Rectal smooth muscle tissue (tissue), 1 donor: ENCODE results near the gene PLPPR3.
"Not testable (repeated sequence)": the region's sequence is repeated elsewhere in the genome, so short reads cannot be mapped to it uniquely, and the experiment has no call there.

ENCODE experiments used
- H3K27ac ChIP-seq: one replicate; pipeline ENCODE4 v1.7.0; 2013; ENCODE audit warnings: low read depth, low read length, inconsistent platforms
- H3K27me3 ChIP-seq: one replicate; pipeline ENCODE4 v1.7.0; 2013; ENCODE audit warnings: low read length; ENCODE audit not compliant: control insufficient read depth, insufficient read depth
- H3K36me3 ChIP-seq: one replicate; pipeline ENCODE4 v1.7.0; 2013; ENCODE audit warnings: low read length; ENCODE audit not compliant: control insufficient read depth, insufficient read depth
- H3K4me1 ChIP-seq: one replicate; pipeline ENCODE4 v1.7.0; 2013; ENCODE audit warnings: low read length; ENCODE audit not compliant: control insufficient read depth, insufficient read depth
- H3K4me3 ChIP-seq: one replicate; pipeline ENCODE4 v1.7.0; 2013; ENCODE audit warnings: low read length
- H3K9ac ChIP-seq: one replicate; pipeline ENCODE4 v1.7.0; 2013; ENCODE audit warnings: low read length

PLPPR3 gene

GRCh38 chr19:831407-832369 is 9.9 kb upstream of the PLPPR3 start:
- peaks cover 17% of the 10 kb centered on the region for H3K27me3 ChIP-seq
- H3K27ac ChIP-seq: no peak overlapping the region
- H3K9ac ChIP-seq: no peak overlapping the region
- H3K4me1 ChIP-seq: no peaks in the 10 kb centered on the region
- no peaks in the 10 kb centered on the region for H3K36me3 ChIP-seq
- no peak overlapping the region for H3K4me3 ChIP-seq

GRCh38 chr19:829129-829758 is 7.5 kb upstream of the PLPPR3 start:
- Histone ChIP-seq H3K27me3 (peaks cover 11% of the 10 kb centered on the region), H3K36me3 (no peaks in the 10 kb centered on the region), H3K4me3 (no peak overlapping the region), H3K27ac (no peak overlapping the region), H3K4me1 (no peaks in the 10 kb centered on the region), H3K9ac (no peak overlapping the region)

- Histone ChIP-seq H3K27me3 (peaks cover 17% of the 10 kb centered on the region), H3K4me3 (no peak within 1 kb of the TSS), H3K4me1 (no peaks in the 10 kb centered on the region), H3K9ac (no peak within 1 kb of the TSS), H3K27ac (no peak within 1 kb of the TSS), H3K36me3 (no peaks in the 10 kb centered on the region)
Observed at GRCh38 chr19:827710-828321, 6.1 kb upstream of the PLPPR3 start, which contains the start of gene AZU1. TSS of gene AZU1 (plus strand) at chr19:827837. CDS start at chr19:827847, 10 bp downstream.

GRCh38 chr19:827314-827709 is 5.6 kb upstream of the PLPPR3 start:
- Histone ChIP-seq H3K4me3 (no peak overlapping the region), H3K36me3 (no peaks in the 10 kb centered on the region), H3K27ac (no peak overlapping the region), H3K9ac (no peak overlapping the region), H3K4me1 (no peaks in the 10 kb centered on the region), H3K27me3 (peaks cover 17% of the 10 kb centered on the region)

- H3K36me3 ChIP-seq: no peaks in the 10 kb centered on the region
- H3K4me1 ChIP-seq: no peaks in the 10 kb centered on the region
- no peak overlapping the region for H3K27ac ChIP-seq
- no peak overlapping the region for H3K9ac ChIP-seq
- H3K4me3 ChIP-seq: no peak overlapping the region
- peaks cover 9% of the 10 kb centered on the region for H3K27me3 ChIP-seq
Observed at GRCh38 chr19:825897-826644, 4.3 kb upstream of the PLPPR3 start.

GRCh38 chr19:824885-825284 is 3.1 kb upstream of the PLPPR3 start:
- no peak overlapping the region for H3K9ac ChIP-seq
- H3K36me3 ChIP-seq: no peaks in the 10 kb centered on the region
- H3K27me3 ChIP-seq: peaks cover 9% of the 10 kb centered on the region
- no peak overlapping the region for H3K27ac ChIP-seq
- no peak overlapping the region for H3K4me3 ChIP-seq
- H3K4me1 ChIP-seq: no peaks in the 10 kb centered on the region

- Histone ChIP-seq H3K4me1 (no peaks in the 10 kb centered on the region), H3K36me3 (no peaks in the 10 kb centered on the region), H3K27me3 (peaks cover 6% of the 10 kb centered on the region), H3K4me3 (no peak overlapping the region), H3K27ac (no peak overlapping the region), H3K9ac (no peak overlapping the region)
Observed at GRCh38 chr19:823565-824121, 1.9 kb upstream of the PLPPR3 start.

GRCh38 chr19:821231-821824 is 427 bp downstream of the PLPPR3 start:
- H3K4me1 ChIP-seq: no peaks in the 10 kb centered on the region
- H3K36me3 ChIP-seq: no peaks in the 10 kb centered on the region
- H3K9ac ChIP-seq: no peak overlapping the region
- no peak overlapping the region for H3K27ac ChIP-seq
- peaks cover 6% of the 10 kb centered on the region for H3K27me3 ChIP-seq
- no peak overlapping the region for H3K4me3 ChIP-seq

- H3K36me3 ChIP-seq, H3K9ac ChIP-seq, H3K4me1 ChIP-seq, H3K27ac ChIP-seq, H3K27me3 ChIP-seq, H3K4me3 ChIP-seq: not testable (repeated sequence)
Observed at GRCh38 chr19:820212-820611, 1.5 kb downstream of the PLPPR3 start.

GRCh38 chr19:816500-816857 is 5.3 kb downstream of the PLPPR3 start:
- Histone ChIP-seq H3K4me1 (no peaks in the 10 kb centered on the region), H3K9ac (no peak overlapping the region), H3K4me3 (no peak overlapping the region), H3K36me3 (peaks cover 5% of the 10 kb centered on the region), H3K27ac (no peak overlapping the region), H3K27me3 (no peaks in the 10 kb centered on the region)

- Histone ChIP-seq H3K9ac (no peak overlapping the region), H3K36me3 (peaks cover 6% of the 10 kb centered on the region), H3K4me1 (no peaks in the 10 kb centered on the region), H3K4me3 (no peak overlapping the region), H3K27me3 (no peaks in the 10 kb centered on the region), H3K27ac (no peak overlapping the region)
Observed at GRCh38 chr19:815775-816499, 5.8 kb downstream of the PLPPR3 start.
